ENCODE measurements around the gene WDR82. TPM values are rescaled to one million over a fixed set of nuclear protein-coding genes. Genes with fewer than 3 reads are reported as not detected.

Gene WDR82
- total and polyA plus RNA-seq, 2 of the 8 experiments (the other 6 are each of a cell fraction or from before 2014, with no cell fraction given): 33.5 to 82.7 TPM

DNA sequence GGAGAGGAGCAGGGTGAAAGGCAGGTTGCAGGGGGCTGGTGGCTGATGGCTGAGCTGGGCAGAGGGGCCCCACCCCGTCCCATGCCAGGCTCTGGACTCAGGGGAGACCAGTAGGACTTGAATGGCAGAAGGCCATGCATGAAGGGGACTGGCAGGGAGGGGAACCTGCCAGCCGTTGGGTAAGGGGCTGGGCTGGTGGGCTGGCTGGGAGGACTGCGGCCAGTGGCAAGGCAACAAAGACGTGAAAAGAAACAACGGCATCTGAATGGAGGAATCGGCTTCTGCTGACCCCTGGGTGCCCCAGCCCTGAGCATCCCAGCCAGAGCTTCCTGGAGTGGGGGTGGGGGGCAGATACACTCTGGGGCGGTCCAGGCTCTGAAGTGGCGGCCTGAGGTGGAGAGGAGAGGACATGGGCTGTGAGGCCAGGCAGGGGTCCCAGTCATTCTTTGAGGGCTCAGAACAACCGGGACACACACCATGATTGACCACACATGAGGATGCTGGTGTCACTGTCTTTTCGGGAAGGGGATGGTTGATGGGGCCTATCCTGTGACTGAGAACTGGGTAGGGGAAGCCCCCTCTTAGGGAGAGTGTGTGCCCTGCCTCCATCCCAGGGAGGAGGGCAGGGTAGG lies 20.9 kb upstream of the WDR82 start:
- Histone ChIP-seq H2BK12ac (ENCODE audit: low read depth, low read length) (peak overlapping the region; percentile 94; the same call in 1 of the 2 replicates), H4K20me1 (replicated peaks in 1 of 2; ENCODE audit: control insufficient read depth in 1 of 2, insufficient read depth in 2 of 2, low read length in 2 of 2) (no peaks in the 10 kb centered on the region), H4K91ac (replicated peaks; ENCODE audit: insufficient read length, low read length) (peak overlapping the region; percentile 79), H3K79me2 (ENCODE audit: control insufficient read depth in 1 of 2, insufficient read depth in 2 of 2, low read length in 2 of 2) (no peaks in the 10 kb centered on the region), H3K14ac (ENCODE audit: insufficient read length) (no peak overlapping the region), H3K27ac (ENCODE audit: low read depth, low read length) (no peak overlapping the region), H3K9ac (replicated peaks in 1 of 4; ENCODE audit: extremely low read depth in 1 of 4, low read depth in 3 of 4, low read length in 3 of 4) (no peak overlapping the region; a peak in 2 of 7 replicates), H2AFZ (ENCODE audit: low read length) (no peak overlapping the region), H3K18ac (ENCODE audit: extremely low read depth, low read length) (peak overlapping the region; percentile 83), H4K5ac (ENCODE audit: insufficient read length, low read depth, low read length) (peak overlapping the region; percentile 31), H2BK20ac (ENCODE audit: low read length) (peak overlapping the region; percentile 48; the same call in 1 of the 2 replicates), H3K4me1 (replicated peaks in 1 of 4; ENCODE audit: control insufficient read depth in 3 of 4, insufficient read depth in 4 of 4, low read length in 3 of 4) (peaks cover 0 to 26% (median 20%) of the 10 kb centered on the region in 4 experiments; a peak in 6 of 7 replicates), H2BK15ac (ENCODE audit: low read length) (peak overlapping the region; percentile 61; the same call in 1 of the 2 replicates), H3K79me1 (ENCODE audit: low read depth, low read length) (no peaks in the 10 kb centered on the region), H3K4ac (replicated peaks; ENCODE audit: insufficient read length, low read depth, low read length) (no peak overlapping the region), H2BK120ac (replicated peaks; ENCODE audit: low read depth, low read length) (no peak overlapping the region), H3K9me3 (ENCODE audit: insufficient read depth in 2 of 2, low read depth in 1 of 2, low read length in 1 of 2) (no peaks in the 10 kb centered on the region), H3K4me3 (ENCODE audit: extremely low read depth in 1 of 4, insufficient read depth in 2 of 4, low read depth in 3 of 4, low read length in 4 of 4) (peak overlapping the region; percentile 7 to 57 (median 40); a peak in 7 of 8 replicates), H3K36me3 (ENCODE audit: control insufficient read depth in 2 of 4, insufficient read depth in 4 of 4, low read length in 3 of 4) (no peaks in the 10 kb centered on the region), H3K56ac (replicated peaks; ENCODE audit: insufficient read length, low read depth, low read length) (no peak overlapping the region), H3K4me2 (ENCODE audit: insufficient read depth in 1 of 2, low read depth in 2 of 2, low read length in 2 of 2) (peak overlapping the region; percentile 70 to 90), H2AK5ac (ENCODE audit: low read depth, low read length) (no peak overlapping the region), H4K8ac (ENCODE audit: extremely low read depth, insufficient read depth, low read length) (peak overlapping the region; percentile 41; the same call in 1 of the 2 replicates), H3K23ac (ENCODE audit: insufficient read length) (no peak overlapping the region), H3K23me2 (ENCODE audit: low read depth, low read length) (peaks cover 16% of the 10 kb centered on the region), H3K27me3 (replicated peaks in 1 of 4; ENCODE audit: control insufficient read depth in 3 of 4, extremely low read depth in 1 of 4, insufficient read depth in 3 of 4, low read length in 3 of 4) (peaks cover 0 to 8% (median 2%) of the 10 kb centered on the region in 4 experiments; a peak in 3 of 7 replicates), H2BK5ac (ENCODE audit: low read depth, low read length) (peak overlapping the region; percentile 12)
- DNase-seq (ENCODE audit: low read depth in 1 of 2, low spot score in 2 of 2): peak in 1 of 2 experiments; percentile 66
- ChIA-PET POLR2A (ENCODE audit: partially characterized antibody) (interaction anchor here (0.5 to 6.0 kb wide), 16 partner anchors 8 to 560 kb away, joined by 3 to 39 read pairs (median 5); partner anchors contain the start of genes GLYCTK and WDR82), CTCF (ENCODE audit: partially characterized antibody) (interaction anchor here (0.6 to 15.3 kb wide), 11 partner anchors 9 to 148 kb away, joined by 3 to 198 read pairs (median 9); partner anchors contain the start of gene GLYCTK)
- no peak for TF ChIP-seq ATF2 (IDR thresholded peaks at IDR 0.05; ENCODE audit: low read length)
- peak; percentile 17 for TF ChIP-seq ASH2L (IDR thresholded peaks at IDR 0.05; ENCODE audit: low read length)
- FAIRE-seq: no peak
- WGBS, 2 experiments (ENCODE audit: extremely low coverage in 1 of 2, insufficient coverage in 1 of 2, insufficient read length in 1 of 2, insufficient replicate concordance in 2 of 2, low coverage in 1 of 2, low lambda C conversion rate in 2 of 2, missing lambda C conversion rate in 1 of 2): 15% methylated on average over 10 of the region's 10 CpGs; no CpG with 5 or more reads in 1 of the 2 experiments
